GM12872 (cell line): ENCODE data around the gene TAS1R1.

Source experiments
- TF ChIP-seq, protein P1 (sequence below): IDR thresholded peaks from 3 replicates; pipeline ENCODE4 v1.5.1; 2011; ENCODE audit warnings: low read depth, mild to moderate bottlenecking, low read length, moderate library complexity; ENCODE audit not compliant: insufficient read depth

TAS1R1 gene

GRCh38 chr1:6594977-6595740 lies 40.1 kb downstream of the TAS1R1 start:
- TF ChIP-seq, protein P1, sequence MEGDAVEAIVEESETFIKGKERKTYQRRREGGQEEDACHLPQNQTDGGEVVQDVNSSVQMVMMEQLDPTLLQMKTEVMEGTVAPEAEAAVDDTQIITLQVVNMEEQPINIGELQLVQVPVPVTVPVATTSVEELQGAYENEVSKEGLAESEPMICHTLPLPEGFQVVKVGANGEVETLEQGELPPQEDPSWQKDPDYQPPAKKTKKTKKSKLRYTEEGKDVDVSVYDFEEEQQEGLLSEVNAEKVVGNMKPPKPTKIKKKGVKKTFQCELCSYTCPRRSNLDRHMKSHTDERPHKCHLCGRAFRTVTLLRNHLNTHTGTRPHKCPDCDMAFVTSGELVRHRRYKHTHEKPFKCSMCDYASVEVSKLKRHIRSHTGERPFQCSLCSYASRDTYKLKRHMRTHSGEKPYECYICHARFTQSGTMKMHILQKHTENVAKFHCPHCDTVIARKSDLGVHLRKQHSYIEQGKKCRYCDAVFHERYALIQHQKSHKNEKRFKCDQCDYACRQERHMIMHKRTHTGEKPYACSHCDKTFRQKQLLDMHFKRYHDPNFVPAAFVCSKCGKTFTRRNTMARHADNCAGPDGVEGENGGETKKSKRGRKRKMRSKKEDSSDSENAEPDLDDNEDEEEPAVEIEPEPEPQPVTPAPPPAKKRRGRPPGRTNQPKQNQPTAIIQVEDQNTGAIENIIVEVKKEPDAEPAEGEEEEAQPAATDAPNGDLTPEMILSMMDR, result no peak

- TF ChIP-seq, protein P1, result no peak
Observed at GRCh38 chr1:6596351-6596750, 41.2 kb downstream of the TAS1R1 start.

DNA sequence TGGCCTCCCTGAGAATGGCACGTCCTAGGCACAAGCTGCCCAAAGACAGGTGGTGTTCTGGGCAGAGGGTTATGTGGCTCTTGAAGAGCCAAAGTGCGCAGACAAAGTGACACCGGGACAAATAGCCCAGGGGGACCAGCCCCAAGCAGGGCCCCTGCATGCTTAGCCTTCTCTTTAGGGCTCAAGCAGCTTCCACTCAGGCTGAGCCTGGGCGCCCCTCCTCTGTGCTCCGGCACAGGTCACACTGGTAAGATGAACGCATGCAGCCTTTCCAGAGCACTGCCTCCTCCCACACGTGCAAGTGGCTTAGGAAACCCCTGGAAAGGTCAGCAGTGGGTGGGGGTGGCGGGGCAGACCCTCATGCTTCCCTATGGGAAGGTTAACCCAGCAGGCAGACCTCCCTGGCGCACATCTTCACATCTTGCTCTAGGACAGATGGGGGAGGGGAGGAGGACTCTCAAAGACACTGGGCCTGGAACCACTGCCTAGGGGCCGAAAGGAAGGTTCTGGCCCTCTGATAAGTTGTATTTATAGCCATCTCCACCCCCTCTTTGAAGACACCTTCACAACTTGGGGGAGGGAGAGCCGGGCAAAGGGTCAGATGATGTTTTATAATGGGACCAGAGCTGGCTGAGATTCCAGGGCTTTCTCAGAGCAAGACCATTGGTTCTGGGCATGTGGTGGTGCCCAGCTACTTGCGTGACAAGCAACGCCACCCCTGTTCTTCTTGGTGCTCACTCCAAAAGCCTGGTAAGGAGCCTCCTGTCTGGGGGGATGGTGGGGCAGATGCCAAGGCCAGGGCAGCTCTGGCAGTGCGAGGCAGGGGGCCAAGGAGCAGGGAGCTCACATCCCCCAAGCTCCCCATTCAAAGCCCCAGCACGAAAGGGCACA lies 42.0 kb downstream of the TAS1R1 start:
- TF ChIP-seq, protein P1, result no peak

DNA sequence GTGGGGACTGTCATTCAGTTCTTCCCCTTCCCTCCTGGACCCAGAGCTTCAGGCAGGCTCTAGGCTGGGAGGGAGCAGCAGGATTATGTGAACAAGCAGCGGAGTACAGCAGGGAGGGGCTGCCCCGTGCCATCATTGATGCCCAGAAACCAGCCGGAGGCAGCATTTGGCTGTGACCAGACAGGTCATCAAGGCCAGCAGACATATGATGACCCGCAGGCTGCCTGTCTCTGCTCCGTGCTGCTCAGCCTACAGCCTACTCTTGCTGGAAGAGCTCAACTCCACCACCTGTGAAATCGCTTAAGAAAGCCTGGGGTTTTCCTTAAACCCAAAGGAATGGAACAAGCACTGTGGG lies 42.6 kb downstream of the TAS1R1 start:
- TF ChIP-seq, protein P1, result no peak

GRCh38 chr1:6599141-6599975 lies 44.3 kb downstream of the TAS1R1 start:
- TF ChIP-seq, protein P1, result no peak

DNA sequence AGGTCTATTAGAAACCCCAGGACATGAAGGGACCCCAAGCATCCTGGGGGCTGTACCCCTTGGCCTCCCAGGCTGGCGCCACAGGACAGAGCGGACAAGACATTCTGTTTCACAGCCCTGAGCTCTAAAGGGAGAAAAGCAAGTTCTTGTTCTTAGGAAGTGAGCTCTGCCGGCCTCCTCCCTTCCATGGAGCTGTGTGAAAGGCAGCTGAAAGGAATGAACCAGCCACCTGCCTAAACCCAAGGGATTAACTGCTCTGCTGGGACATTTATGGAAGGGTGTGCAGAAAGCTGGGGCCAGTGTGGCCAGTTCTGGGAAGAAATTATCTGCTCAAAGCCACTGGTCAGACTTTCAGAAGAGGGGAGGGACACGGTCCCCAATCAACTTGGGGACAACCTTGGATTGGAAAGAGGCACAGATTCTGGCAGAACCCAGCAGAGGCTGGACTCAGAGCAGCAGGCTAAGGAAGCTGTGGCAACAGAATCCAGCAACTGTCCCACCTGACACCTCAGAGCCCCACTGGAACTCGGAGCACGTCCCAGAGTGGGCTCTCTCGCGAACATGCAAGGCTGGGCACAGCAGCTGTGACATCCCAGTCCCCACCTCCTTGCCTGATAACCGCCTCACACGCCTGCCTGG lies 45.4 kb downstream of the TAS1R1 start:
- TF ChIP-seq, protein P1, result no peak
